HG03439 (cell line): Measurements from ENCODE around the gene RASA3.

Source experiments
- ATAC-seq: cut with Tn5 transposase; IDR thresholded peaks from one replicate; pipeline ENCODE4 v1.9.1; 2021; ENCODE audit warnings: mild to moderate bottlenecking, moderate library complexity; ENCODE audit not compliant: unreplicated experiment

Gene RASA3

GRCh38 chr13:114070098-114070799 is 62.2 kb downstream of the RASA3 start:
- no peak for ATAC-seq

- no peak for ATAC-seq
Measured at GRCh38 chr13:114069376-114070097, 62.9 kb downstream of the RASA3 start.

- ATAC-seq: no peak
Measured at GRCh38 chr13:114068656-114069318, 63.6 kb downstream of the RASA3 start.

GRCh38 chr13:114067886-114068651 is 64.4 kb downstream of the RASA3 start:
- ATAC-seq: no peak

GRCh38 chr13:114067381-114067885 is 65.0 kb downstream of the RASA3 start:
- peak; percentile 65 for ATAC-seq

DNA sequence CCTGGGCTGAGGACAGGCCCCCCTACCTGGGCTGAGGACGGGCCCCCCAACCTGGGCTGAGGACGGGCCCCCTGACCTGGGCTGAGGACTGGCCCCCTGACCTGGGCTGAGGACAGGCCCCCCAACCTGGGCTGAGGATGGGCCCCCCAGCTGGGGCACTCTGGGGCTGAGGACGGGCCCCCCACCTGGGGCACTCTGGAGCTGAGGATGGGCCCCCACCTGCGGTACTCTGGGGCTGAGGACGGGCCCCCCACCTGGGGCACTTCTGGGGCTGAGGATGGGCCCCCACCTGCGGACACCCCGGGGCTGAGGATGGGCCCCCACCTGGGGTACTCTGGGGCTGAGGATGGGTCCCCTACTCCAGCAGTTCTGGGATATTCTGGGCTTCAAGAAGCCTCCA is 65.5 kb downstream of the RASA3 start:
- ATAC-seq: peak; percentile 3

GRCh38 chr13:114065926-114066774 is 66.3 kb downstream of the RASA3 start:
- no peak for ATAC-seq

DNA sequence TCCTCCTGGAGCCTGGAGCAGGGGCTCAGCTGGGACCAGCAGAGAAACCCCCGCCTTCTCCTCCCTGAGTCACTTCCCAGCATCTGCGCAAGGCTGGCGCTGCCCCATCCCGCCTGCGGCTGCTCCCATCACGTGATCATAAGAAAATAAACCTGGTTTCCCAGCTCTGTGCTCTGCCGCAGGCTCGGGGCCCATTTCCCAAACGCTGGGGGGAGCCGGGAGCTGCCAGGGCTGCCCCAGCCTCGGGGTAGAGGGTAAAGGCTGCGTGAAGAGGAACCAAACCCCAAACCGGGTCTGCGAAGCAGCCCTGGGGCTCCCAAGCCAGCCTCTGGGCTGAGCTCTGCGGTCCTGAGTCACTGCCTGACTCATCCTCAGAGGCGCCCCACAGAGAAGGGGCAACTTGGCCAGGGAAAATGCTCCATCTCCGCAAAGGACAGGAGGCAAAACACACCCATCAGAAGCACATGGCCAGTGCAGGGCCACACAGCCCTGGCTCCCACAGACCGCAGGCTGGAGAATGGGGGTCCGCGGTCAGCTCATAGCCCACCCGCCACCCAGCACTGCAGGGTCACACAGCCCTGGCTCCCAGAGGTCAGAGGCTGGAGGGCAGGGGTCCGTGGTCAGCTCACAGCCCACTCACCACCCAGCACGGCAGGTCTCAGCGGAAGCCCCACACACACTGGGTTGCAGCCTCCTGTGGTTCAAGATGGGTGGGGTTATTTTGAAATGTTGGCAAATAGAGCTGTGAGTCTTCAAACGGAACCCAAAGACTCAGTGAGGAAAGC is 67.1 kb downstream of the RASA3 start:
- peak; percentile 49 for ATAC-seq

DNA sequence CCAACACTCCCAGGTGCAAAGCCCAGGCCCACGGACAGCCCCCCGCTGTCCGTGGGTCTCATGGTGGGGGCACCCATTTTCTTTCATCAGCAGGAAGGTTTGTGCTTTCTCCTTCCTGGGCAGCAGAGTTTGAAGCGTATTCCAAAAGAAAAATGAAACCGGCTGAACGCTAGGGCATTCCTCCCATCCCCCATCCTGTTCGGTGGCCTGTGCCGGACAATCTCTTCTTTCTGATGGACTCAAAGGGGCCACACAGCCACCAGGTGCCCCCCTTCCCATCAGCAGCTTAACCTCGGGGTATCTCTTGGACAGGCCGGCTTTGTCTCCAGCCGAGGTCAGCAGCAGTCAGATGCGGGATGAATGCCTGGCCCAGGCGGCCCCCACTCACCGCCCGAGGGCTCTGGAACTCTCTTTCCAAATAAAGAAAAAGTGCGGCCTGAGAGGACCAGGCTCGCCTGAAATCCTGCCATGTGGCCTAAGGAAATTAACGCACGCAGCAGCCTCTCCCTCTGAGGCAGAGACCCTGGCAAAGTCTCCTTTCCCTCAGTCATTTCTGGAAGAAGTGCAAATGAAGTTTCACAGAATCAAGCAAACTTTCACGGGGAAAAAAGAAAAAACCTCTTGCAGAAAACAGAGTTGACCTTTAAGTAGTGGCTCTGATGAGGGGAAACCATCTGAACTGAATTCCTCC is 67.8 kb downstream of the RASA3 start:
- ATAC-seq: no peak

DNA sequence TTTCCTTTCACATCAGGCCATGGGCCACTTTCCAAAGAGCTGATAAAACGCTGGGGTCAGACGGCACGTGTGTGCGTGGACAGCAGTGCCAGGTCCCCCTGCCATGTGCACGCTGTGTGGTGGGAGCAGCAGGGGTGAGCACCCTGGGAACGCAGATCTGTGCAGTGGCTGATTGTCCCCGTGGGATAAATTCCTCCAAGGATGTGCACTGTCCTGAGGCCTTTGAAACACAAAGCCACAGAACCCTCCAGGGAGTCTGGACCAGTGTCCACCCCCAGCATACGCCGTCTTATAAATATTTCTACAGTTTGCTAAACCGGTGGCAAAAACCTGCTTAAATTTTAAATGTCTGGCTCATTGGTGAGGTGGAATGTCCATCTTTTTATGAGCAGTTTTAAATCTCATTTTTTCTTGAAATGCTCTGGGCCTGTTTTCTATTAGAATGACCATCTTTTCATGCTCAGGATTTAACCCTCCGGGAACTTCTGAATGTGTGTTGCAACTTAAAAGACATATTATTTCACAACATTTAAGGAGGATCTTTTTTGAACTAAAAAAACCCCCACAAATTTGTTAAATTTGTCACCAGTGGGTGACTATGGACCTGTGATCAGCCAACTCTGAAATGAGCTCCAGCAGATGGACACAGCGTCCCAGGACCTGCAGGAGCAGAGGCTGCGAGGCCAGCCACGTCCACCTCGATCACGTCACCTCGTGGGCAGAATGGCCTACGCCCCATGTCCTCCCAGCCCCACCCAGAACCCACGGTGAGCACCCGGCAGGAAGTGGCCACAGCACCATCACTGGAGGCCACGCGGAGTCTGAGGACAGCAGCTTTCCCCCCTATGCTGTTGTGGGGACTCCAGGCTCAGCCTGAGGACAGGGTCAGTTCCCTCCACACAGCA is 68.6 kb downstream of the RASA3 start:
- no peak for ATAC-seq

DNA sequence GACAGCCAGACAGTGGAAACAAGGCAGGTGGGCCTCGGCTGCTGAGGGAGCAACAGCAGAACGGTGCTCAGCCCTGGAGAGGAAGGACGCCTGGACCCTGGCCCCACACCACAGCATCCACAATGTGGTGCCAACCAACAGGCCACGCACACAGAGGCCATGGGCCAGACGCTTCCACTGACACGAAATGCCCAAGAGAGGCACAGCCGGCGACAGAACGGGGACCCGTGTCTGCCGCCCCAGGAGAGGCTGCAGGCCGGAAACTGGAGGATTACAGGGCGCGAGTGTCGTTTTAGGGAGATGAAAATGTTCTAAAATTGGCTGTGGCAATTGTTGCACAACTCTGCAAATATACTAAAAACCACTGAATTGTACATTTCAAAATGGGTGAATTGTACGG is 69.7 kb downstream of the RASA3 start:
- no peak for ATAC-seq

DNA sequence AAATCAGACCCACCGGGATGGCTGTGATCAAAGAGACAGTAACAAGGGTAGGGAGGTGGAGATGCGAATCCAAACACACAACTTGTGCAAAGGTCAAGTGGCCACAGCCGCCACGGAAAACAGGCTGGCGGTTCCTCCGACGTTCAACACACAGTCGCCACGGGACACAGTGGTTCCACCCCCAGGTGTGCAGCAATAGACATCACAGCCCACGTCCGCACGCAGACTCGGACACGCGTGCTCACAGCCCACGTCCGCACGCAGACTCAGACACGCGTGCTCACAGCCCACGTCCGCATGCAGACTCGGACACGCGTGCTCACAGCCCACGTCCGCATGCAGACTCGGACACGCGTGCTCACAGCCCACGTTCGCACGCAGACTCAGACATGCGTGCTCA is 70.1 kb downstream of the RASA3 start:
- no peak for ATAC-seq

- no peak for ATAC-seq
Measured at GRCh38 chr13:114061744-114062143, 70.7 kb downstream of the RASA3 start.

- ATAC-seq: no peak
Measured at GRCh38 chr13:114061047-114061446, 71.4 kb downstream of the RASA3 start.

- no peak for ATAC-seq
Measured at GRCh38 chr13:114059946-114060860, 72.2 kb downstream of the RASA3 start.

GRCh38 chr13:114059428-114059827 is 73.0 kb downstream of the RASA3 start:
- no peak for ATAC-seq
